Thyroid gland (tissue), 4 donors: ENCODE results near the gene NDUFV3.
"Not testable (repeated sequence)": the region's sequence is repeated elsewhere in the genome, so short reads cannot be mapped to it uniquely, and the experiment has no call there.

Experiments
- CTCF ChIP-seq, 6 experiments: fragments of 200-600 bp in 3 of 6; fragments of 450-650 bp in 3 of 6; sonication (generic) in 3 of 6; IDR thresholded peaks; one replicate each; pipeline ENCODE4 v1.5.1; 2016 to 2019; ENCODE audit warnings: antibody characterized with exemption in 6 of 6, mild to moderate bottlenecking in 2 of 6, inconsistent platforms in 1 of 6, moderate library complexity in 1 of 6
- POLR2A ChIP-seq, 2 donors: fragments of 450-650 bp; IDR thresholded peaks; one replicate each; pipeline ENCODE4 v1.6.1; 2017; ENCODE audit warnings: antibody characterized with exemption in 2 of 2, mild to moderate bottlenecking in 2 of 2, moderate library complexity in 1 of 2

- TF ChIP-seq CTCF, POLR2A (IDR thresholded peaks at IDR 0.05): not testable (repeated sequence)
These were observed 58.1 kb downstream of the NDUFV3 start for GRCh38 chr21:42951193-42951592.
